ENCODE data around the gene AGTRAP.

AGTRAP gene

GRCh38 chr1:11751087-11751486 lies 15.2 kb downstream of the AGTRAP start:
- H3K4me1 ChIP-seq (ENCODE audit: control insufficient read depth in 1 of 2, insufficient read depth in 2 of 2, low read length in 2 of 2), result no peaks in the 10 kb centered on the region
- H3K27ac ChIP-seq (ENCODE audit: low read length), result no peak overlapping the region
- H3K4me3 ChIP-seq (ENCODE audit: low read depth in 1 of 2, low read length in 2 of 2), result no peak overlapping the region
- H3K27me3 ChIP-seq (ENCODE audit: low read depth, low read length), result no peaks in the 10 kb centered on the region
- peaks cover 6 to 40% of the 10 kb centered on the region in 2 donors for H3K36me3 ChIP-seq (ENCODE audit: control insufficient read depth in 1 of 2, insufficient read depth in 2 of 2, low read length in 2 of 2)
- H3K9me3 ChIP-seq (ENCODE audit: control insufficient read depth in 1 of 2, low read length in 2 of 2), result no peaks in the 10 kb centered on the region

DNA sequence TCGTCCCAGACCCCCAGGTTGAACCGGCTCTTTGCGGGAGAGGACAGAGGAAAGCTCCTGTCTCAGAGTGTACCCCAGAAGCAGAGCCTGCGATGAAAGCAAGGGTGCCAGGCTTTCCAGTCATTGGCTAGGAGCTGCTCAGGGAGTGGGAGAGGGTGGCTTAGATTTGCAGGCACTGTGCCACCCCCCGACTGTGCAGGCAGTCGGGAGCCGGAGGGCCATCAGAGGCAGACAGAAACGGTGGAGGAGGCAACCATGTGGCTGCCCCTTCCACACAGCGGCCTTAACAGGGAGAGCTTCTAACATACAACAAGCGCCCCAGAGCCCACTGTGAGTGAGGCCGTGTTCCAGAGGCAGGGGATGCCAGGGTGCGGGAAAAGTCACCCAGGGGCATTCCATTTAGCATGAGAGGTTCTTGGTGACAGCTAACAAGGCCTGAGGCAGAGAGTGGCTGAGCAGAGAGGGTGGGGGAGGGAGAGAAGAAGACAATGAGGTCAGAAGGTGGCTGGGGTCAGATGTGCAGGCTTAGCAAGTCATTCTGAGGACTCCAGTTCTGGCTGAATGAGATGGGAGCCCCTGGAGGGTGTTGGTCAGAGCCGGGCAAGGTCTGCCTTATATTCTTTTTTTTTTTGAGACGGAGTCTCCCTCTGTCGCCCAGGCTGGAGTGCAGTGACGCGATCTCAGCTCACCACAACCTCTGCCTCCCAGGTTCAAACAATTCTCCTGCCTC lies 16.6 kb downstream of the AGTRAP start:
- H3K4me1 ChIP-seq (ENCODE audit: control insufficient read depth in 1 of 2, insufficient read depth in 2 of 2, low read length in 2 of 2), result no peaks in the 10 kb centered on the region
- peaks cover 0 to 29% of the 10 kb centered on the region in 2 donors for H3K36me3 ChIP-seq (ENCODE audit: control insufficient read depth in 1 of 2, insufficient read depth in 2 of 2, low read length in 2 of 2)
- H3K27me3 ChIP-seq (ENCODE audit: low read depth, low read length), result no peaks in the 10 kb centered on the region
- H3K9me3 ChIP-seq (ENCODE audit: control insufficient read depth in 1 of 2, low read length in 2 of 2), result no peaks in the 10 kb centered on the region
- no peak overlapping the region for H3K4me3 ChIP-seq (ENCODE audit: low read depth in 1 of 2, low read length in 2 of 2)
- H3K27ac ChIP-seq (ENCODE audit: low read length), result no peak overlapping the region

- H3K4me1 ChIP-seq (ENCODE audit: control insufficient read depth in 1 of 2, insufficient read depth in 2 of 2, low read length in 2 of 2), result no peaks in the 10 kb centered on the region
Observed at GRCh38 chr1:11753555-11754208, 17.7 kb downstream of the AGTRAP start.

DNA sequence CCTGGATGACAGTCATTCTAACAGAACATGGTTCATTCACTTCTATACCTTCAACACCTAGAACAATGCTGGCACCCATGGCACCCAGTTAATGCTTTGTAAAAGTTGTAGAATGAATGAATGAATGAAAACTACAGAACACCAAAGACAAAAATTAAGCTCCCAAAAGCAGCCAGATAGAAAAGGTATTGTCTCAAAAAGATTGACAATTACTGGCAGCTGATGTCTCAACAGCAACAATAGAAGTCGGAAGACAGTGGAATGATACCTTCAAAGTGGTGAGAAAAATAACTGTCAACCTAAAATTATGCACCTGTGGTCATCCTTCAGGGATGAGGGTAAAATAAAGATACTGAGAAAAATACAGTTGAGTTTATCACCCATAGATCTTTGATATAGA lies 21.1 kb downstream of the AGTRAP start:
- Histone ChIP-seq H3K9me3 (ENCODE audit: control insufficient read depth in 1 of 2, low read length in 2 of 2) (no peaks in the 10 kb centered on the region), H3K27me3 (ENCODE audit: low read depth, low read length) (peaks cover 3% of the 10 kb centered on the region), H3K4me3 (ENCODE audit: low read depth in 1 of 2, low read length in 2 of 2) (no peak overlapping the region), H3K4me1 (ENCODE audit: control insufficient read depth in 1 of 2, insufficient read depth in 2 of 2, low read length in 2 of 2) (no peaks in the 10 kb centered on the region), H3K27ac (ENCODE audit: low read length) (no peak overlapping the region), H3K36me3 (ENCODE audit: control insufficient read depth in 1 of 2, insufficient read depth in 2 of 2, low read length in 2 of 2) (no peaks in the 10 kb centered on the region)

More at GRCh38 chr1:11753555-11754208, 17.7 kb downstream of the AGTRAP start:
- no peak overlapping the region for H3K4me3 ChIP-seq (ENCODE audit: low read depth in 1 of 2, low read length in 2 of 2)
- no peaks in the 10 kb centered on the region for H3K27me3 ChIP-seq (ENCODE audit: low read depth, low read length)
- no peak overlapping the region for H3K27ac ChIP-seq (ENCODE audit: low read length)
- peaks cover 0 to 20% of the 10 kb centered on the region in 2 donors for H3K36me3 ChIP-seq (ENCODE audit: control insufficient read depth in 1 of 2, insufficient read depth in 2 of 2, low read length in 2 of 2)
- no peaks in the 10 kb centered on the region for H3K9me3 ChIP-seq (ENCODE audit: control insufficient read depth in 1 of 2, low read length in 2 of 2)

DNA sequence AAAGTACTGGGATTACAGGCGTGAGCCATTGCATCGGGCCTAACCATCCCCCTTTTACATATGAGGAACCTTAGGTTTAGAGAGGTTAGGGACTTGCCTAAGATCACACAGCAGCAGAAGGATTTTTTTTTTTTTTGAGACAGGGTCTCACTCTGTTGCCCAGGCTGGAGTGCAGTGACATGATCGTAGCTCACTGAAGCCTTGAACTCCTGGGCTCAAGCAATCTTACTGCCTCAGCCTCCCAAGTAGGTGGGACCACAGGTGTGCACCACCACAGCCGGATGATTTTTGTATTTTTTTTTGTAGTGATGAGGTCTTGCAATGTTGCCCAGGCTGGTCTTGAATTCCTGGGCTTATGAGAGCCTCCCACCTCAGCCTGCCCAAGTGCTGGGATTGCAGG lies 23.9 kb downstream of the AGTRAP start:
- H3K4me1 ChIP-seq (ENCODE audit: control insufficient read depth in 1 of 2, insufficient read depth in 2 of 2, low read length in 2 of 2), result no peaks in the 10 kb centered on the region
- no peaks in the 10 kb centered on the region for H3K36me3 ChIP-seq (ENCODE audit: control insufficient read depth in 1 of 2, insufficient read depth in 2 of 2, low read length in 2 of 2)
- peaks cover 8% of the 10 kb centered on the region for H3K27me3 ChIP-seq (ENCODE audit: low read depth, low read length)
- no peak overlapping the region for H3K27ac ChIP-seq (ENCODE audit: low read length)
- H3K9me3 ChIP-seq (ENCODE audit: control insufficient read depth in 1 of 2, low read length in 2 of 2), result no peaks in the 10 kb centered on the region
- H3K4me3 ChIP-seq (ENCODE audit: low read depth in 1 of 2, low read length in 2 of 2), result no peak overlapping the region

DNA sequence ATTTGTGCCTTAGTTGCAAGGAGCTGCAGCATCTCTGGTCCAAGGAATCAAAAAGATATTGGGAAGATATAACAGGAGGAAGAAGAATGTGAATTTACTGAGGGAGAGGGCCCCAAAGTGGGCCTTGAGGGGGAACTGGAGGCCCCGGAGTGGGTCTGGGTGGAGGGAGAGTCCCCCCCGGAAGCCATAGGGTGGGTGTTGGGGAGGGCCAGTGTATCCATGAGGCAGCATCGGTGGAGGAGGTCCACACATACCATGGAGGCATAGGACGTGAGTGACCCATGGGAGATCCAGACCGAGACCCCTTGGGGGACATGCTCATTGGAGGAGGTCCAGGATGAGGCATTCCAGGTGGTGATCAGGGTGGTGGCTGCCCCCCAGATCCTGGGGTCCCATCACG lies 25.3 kb downstream of the AGTRAP start:
- Histone ChIP-seq H3K4me1 (ENCODE audit: control insufficient read depth in 1 of 2, insufficient read depth in 2 of 2, low read length in 2 of 2) (no peaks in the 10 kb centered on the region), H3K27ac (ENCODE audit: low read length) (no peak overlapping the region), H3K9me3 (ENCODE audit: control insufficient read depth in 1 of 2, low read length in 2 of 2) (no peaks in the 10 kb centered on the region), H3K27me3 (ENCODE audit: low read depth, low read length) (peaks cover 8% of the 10 kb centered on the region), H3K36me3 (ENCODE audit: control insufficient read depth in 1 of 2, insufficient read depth in 2 of 2, low read length in 2 of 2) (no peaks in the 10 kb centered on the region), H3K4me3 (ENCODE audit: low read depth in 1 of 2, low read length in 2 of 2) (no peak overlapping the region)

GRCh38 chr1:11761988-11762406 lies 26.1 kb downstream of the AGTRAP start, which contains the start of gene C1orf167:
Gene C1orf167, plus strand, starts transcription at chr1:11762193. Its CDS starts 2,208 bp downstream, at chr1:11764401.
- no peak within 1 kb of the TSS for H3K4me3 ChIP-seq (ENCODE audit: low read depth in 1 of 2, low read length in 2 of 2)
- H3K9me3 ChIP-seq (ENCODE audit: control insufficient read depth in 1 of 2, low read length in 2 of 2), result no peaks in the 10 kb centered on the region
- H3K4me1 ChIP-seq (ENCODE audit: control insufficient read depth in 1 of 2, insufficient read depth in 2 of 2, low read length in 2 of 2), result no peaks in the 10 kb centered on the region
- H3K36me3 ChIP-seq (ENCODE audit: control insufficient read depth in 1 of 2, insufficient read depth in 2 of 2, low read length in 2 of 2), result no peaks in the 10 kb centered on the region
- no peak within 1 kb of the TSS for H3K27ac ChIP-seq (ENCODE audit: low read length)
- peaks cover 8% of the 10 kb centered on the region for H3K27me3 ChIP-seq (ENCODE audit: low read depth, low read length)

DNA sequence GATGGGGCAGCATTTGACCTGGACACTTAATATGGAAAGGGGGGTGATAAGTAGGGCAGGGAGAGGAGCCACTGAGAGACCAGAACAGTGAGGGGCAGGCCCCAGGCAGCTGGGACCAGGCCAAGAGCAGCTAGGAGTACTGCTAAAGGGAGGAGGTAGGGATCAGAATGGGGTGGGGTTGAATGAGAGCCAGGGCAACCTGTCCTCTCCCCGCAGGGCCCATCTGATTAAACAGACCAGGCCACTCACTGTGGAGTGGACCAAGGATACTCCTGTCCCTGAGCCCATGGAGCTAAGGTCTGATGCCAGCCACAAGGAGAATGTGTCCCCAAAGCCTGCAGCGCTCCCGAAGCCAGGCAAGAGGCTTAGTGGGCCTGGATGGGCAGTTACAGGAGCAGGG lies 28.2 kb downstream of the AGTRAP start:
- Histone ChIP-seq H3K9me3 (ENCODE audit: control insufficient read depth in 1 of 2, low read length in 2 of 2) (no peaks in the 10 kb centered on the region), H3K27me3 (ENCODE audit: low read depth, low read length) (peaks cover 8% of the 10 kb centered on the region), H3K36me3 (ENCODE audit: control insufficient read depth in 1 of 2, insufficient read depth in 2 of 2, low read length in 2 of 2) (no peaks in the 10 kb centered on the region), H3K27ac (ENCODE audit: low read length) (no peak overlapping the region), H3K4me3 (ENCODE audit: low read depth in 1 of 2, low read length in 2 of 2) (no peak overlapping the region), H3K4me1 (ENCODE audit: control insufficient read depth in 1 of 2, insufficient read depth in 2 of 2, low read length in 2 of 2) (no peaks in the 10 kb centered on the region)

DNA sequence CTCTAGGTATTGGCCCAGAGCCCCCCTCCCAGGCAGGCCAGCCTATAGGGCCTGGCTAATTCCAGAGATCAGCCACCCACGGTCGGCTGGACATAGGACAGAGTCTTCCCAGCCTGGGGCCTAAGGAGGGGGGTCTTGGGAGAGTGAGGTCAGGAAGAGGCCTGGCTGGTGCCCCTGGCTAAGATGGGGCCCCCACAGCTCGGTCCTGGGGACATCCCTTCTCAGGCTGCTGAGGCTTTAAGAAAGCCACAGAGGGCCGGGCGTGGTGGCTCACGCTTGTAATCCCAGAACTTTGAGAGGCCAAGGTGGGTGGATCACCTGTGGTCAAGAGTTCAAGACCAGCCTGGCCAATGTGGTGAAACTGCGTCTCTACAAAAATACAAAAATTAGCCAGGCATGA lies 28.6 kb downstream of the AGTRAP start:
- Histone ChIP-seq H3K4me3 (ENCODE audit: low read depth in 1 of 2, low read length in 2 of 2) (no peak overlapping the region), H3K36me3 (ENCODE audit: control insufficient read depth in 1 of 2, insufficient read depth in 2 of 2, low read length in 2 of 2) (no peaks in the 10 kb centered on the region), H3K9me3 (ENCODE audit: control insufficient read depth in 1 of 2, low read length in 2 of 2) (no peaks in the 10 kb centered on the region), H3K4me1 (ENCODE audit: control insufficient read depth in 1 of 2, insufficient read depth in 2 of 2, low read length in 2 of 2) (no peaks in the 10 kb centered on the region), H3K27ac (ENCODE audit: low read length) (no peak overlapping the region), H3K27me3 (ENCODE audit: low read depth, low read length) (peaks cover 8% of the 10 kb centered on the region)

DNA sequence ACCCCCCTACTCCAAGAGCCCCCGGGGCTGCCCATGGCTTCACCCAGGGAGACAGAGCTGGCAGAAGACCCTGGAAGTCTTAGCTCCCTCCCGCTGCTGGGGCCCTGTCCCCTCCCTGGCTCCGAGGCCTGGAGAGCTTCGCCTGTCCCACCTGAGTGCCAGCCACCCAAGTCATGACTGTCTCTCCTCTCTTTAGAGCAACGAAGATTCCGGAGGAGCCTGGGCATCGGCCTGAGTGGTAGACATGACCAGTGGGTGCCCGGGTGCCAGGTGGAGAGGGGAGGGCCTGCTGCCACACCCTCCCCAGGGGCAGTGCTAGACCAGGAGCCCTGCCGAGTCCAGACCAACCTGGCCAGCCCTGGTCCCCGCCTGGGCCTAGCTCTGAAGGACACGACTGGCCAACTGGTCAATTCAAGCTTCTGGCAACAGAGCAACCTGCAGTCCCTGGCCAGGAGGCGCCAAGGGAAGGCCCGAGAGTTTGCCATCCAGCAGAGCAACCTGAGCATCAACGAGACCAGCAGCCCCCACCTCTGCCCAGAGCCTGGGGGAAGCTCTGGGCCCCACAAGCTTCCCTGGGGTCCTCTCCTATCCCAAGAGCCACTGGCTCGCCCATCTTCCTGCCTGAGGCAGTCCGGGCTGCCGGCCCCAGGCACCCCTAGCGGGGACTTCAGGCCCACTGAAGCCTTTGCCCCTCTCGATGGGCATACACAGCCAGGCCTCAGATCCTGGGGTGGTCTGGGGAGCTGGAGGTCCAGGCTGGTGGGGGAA lies 29.9 kb downstream of the AGTRAP start:
- H3K9me3 ChIP-seq (ENCODE audit: control insufficient read depth in 1 of 2, low read length in 2 of 2), result no peaks in the 10 kb centered on the region
- no peaks in the 10 kb centered on the region for H3K4me1 ChIP-seq (ENCODE audit: control insufficient read depth in 1 of 2, insufficient read depth in 2 of 2, low read length in 2 of 2)
- no peak overlapping the region for H3K27ac ChIP-seq (ENCODE audit: low read length)
- no peak overlapping the region for H3K4me3 ChIP-seq (ENCODE audit: low read depth in 1 of 2, low read length in 2 of 2)
- peaks cover 8% of the 10 kb centered on the region for H3K27me3 ChIP-seq (ENCODE audit: low read depth, low read length)
- no peaks in the 10 kb centered on the region for H3K36me3 ChIP-seq (ENCODE audit: control insufficient read depth in 1 of 2, insufficient read depth in 2 of 2, low read length in 2 of 2)

GRCh38 chr1:11766429-11766776 lies 30.5 kb downstream of the AGTRAP start:
- Histone ChIP-seq H3K36me3 (ENCODE audit: control insufficient read depth in 1 of 2, insufficient read depth in 2 of 2, low read length in 2 of 2) (no peaks in the 10 kb centered on the region), H3K4me1 (ENCODE audit: control insufficient read depth in 1 of 2, insufficient read depth in 2 of 2, low read length in 2 of 2) (no peaks in the 10 kb centered on the region), H3K4me3 (ENCODE audit: low read depth in 1 of 2, low read length in 2 of 2) (no peak overlapping the region), H3K27ac (ENCODE audit: low read length) (no peak overlapping the region), H3K9me3 (ENCODE audit: control insufficient read depth in 1 of 2, low read length in 2 of 2) (no peaks in the 10 kb centered on the region), H3K27me3 (ENCODE audit: low read depth, low read length) (peaks cover 8% of the 10 kb centered on the region)
